Right renal cortex interstitium (tissue), 3 donors: ENCODE data around the gene CBR1. TPM values are rescaled to one million over a fixed set of nuclear protein-coding genes. Genes with fewer than 3 reads are reported as not detected.
"Not testable (repeated sequence)": the region's sequence is repeated elsewhere in the genome, so short reads cannot be mapped to it uniquely, and the experiment has no call there.

ENCODE experiments used
- DNase-seq, 3 donors: peaks; one replicate each; pipeline ENCODE4 v3.0.0-alpha.2; 2013; ENCODE audit warnings: low read depth in 3 of 3, low spot score in 2 of 3
- polyA plus RNA-seq, 3 donors: library from polyadenylated mRNA; unstranded; fragments of 120-200 nt; gene quantifications; one replicate each; pipeline ENCODE4 v1.2.1, GENCODE V29; 2013; ENCODE audit not compliant: insufficient read length in 3 of 3

The CBR1 gene
- polyA plus RNA-seq, 3 donors = 62.1 to 68.7 (median 66.0) TPM

GRCh38 chr21:36077758-36078157 lies 7.9 kb downstream of the CBR1 start:
- no peak for DNase-seq

- no peak for DNase-seq
These were observed 9.3 kb downstream of the CBR1 start for GRCh38 chr21:36079010-36079649.

- no peak for DNase-seq
These were observed 9.8 kb downstream of the CBR1 start for GRCh38 chr21:36079671-36080070.

GRCh38 chr21:36080386-36080785 lies 10.6 kb downstream of the CBR1 start:
- no peak for DNase-seq

- DNase-seq = no peak
These were observed 12.4 kb downstream of the CBR1 start for GRCh38 chr21:36082237-36082664.

GRCh38 chr21:36087362-36088138 lies 17.7 kb downstream of the CBR1 start:
- no peak for DNase-seq

- no peak for DNase-seq
These were observed 20.1 kb downstream of the CBR1 start for GRCh38 chr21:36089946-36090345.

- DNase-seq = no peak
These were observed 22.9 kb downstream of the CBR1 start for GRCh38 chr21:36092681-36093080.

GRCh38 chr21:36093512-36093911 lies 23.7 kb downstream of the CBR1 start:
- no peak for DNase-seq

- no peak for DNase-seq
These were observed 26.8 kb downstream of the CBR1 start for GRCh38 chr21:36096398-36097290.

- peak in 1 of 3 donors; percentile 54 for DNase-seq
These were observed 27.8 kb downstream of the CBR1 start for GRCh38 chr21:36097427-36098181.

GRCh38 chr21:36098182-36098532 lies 28.3 kb downstream of the CBR1 start:
- DNase-seq = no peak

- DNase-seq = no peak
These were observed 29.2 kb downstream of the CBR1 start for GRCh38 chr21:36099000-36099399.

- DNase-seq = not testable (repeated sequence)
These were observed 29.9 kb downstream of the CBR1 start for GRCh38 chr21:36099695-36100211.

- no peak for DNase-seq
These were observed 31.3 kb downstream of the CBR1 start for GRCh38 chr21:36100971-36101641.

GRCh38 chr21:36103434-36103833 lies 33.6 kb downstream of the CBR1 start:
- DNase-seq = no peak

GRCh38 chr21:36104317-36105300 lies 34.8 kb downstream of the CBR1 start:
- peak; percentile 40 to 74 (median 69) for DNase-seq

GRCh38 chr21:36105327-36105842 lies 35.6 kb downstream of the CBR1 start:
- DNase-seq = no peak
